Thymus (tissue), 11 donors: Measurements from ENCODE around the gene ARL10. TPM values are rescaled to one million over a fixed set of nuclear protein-coding genes. Genes with fewer than 3 reads are reported as not detected.
A peak's percentile ranks its signal among the peaks of the same experiment; 100 is the strongest.

ENCODE experiments used
- DNase-seq, 9 donors: peaks; one replicate each; pipeline ENCODE4 v3.0.0-alpha.2; 2013; ENCODE audit warnings: low spot score in 9 of 9, low read depth in 6 of 9, missing footprints in 1 of 9
- H3K27ac ChIP-seq, 2 donors: one replicate each; pipeline ENCODE4 v1.5.1; 2013; ENCODE audit warnings: control low read depth in 1 of 2, low read depth in 1 of 2, low read length in 1 of 2, mild to moderate bottlenecking in 1 of 2, moderate library complexity in 1 of 2
- H3K27me3 ChIP-seq, 2 donors: one replicate each; pipeline ENCODE4 v1.5.1; 2013; ENCODE audit warnings: low read length in 1 of 2; ENCODE audit not compliant: control insufficient read depth in 2 of 2, insufficient read depth in 1 of 2
- H3K36me3 ChIP-seq, 2 donors: one replicate each; pipeline ENCODE4 v1.5.1; 2013; ENCODE audit warnings: low read length in 1 of 2, mild to moderate bottlenecking in 1 of 2, moderate library complexity in 1 of 2; ENCODE audit not compliant: control insufficient read depth in 2 of 2, insufficient read depth in 2 of 2
- H3K4me1 ChIP-seq, 2 donors: one replicate each; pipeline ENCODE4 v1.5.1; 2013; ENCODE audit warnings: low read length in 2 of 2; ENCODE audit not compliant: control insufficient read depth in 2 of 2, insufficient read depth in 2 of 2
- H3K4me3 ChIP-seq, 2 donors: one replicate each; pipeline ENCODE4 v1.5.1; 2013; ENCODE audit warnings: low read length in 2 of 2, control low read depth in 1 of 2, mild to moderate bottlenecking in 1 of 2
- H3K9me3 ChIP-seq, 2 donors: one replicate each; pipeline ENCODE4 v1.5.1; 2013; ENCODE audit warnings: low read length in 1 of 2, mild to moderate bottlenecking in 1 of 2; ENCODE audit not compliant: control insufficient read depth in 2 of 2, insufficient read depth in 1 of 2
- WGBS: extraction: QIAGEN DNeasy Blood & Tissue Kit; methylation state at CpG from one replicate; pipeline ENCODE4 v1.1.7; 2013; 5-methylcytosine and 5-hydroxymethylcytosine counted together
- polyA plus RNA-seq: library from polyadenylated mRNA; stranded (reverse); fragments of 200-250 nt; gene quantifications from one replicate; pipeline ENCODE4 v1.2.3, GENCODE V29; 2013
- total RNA-seq: library from RNA; stranded (reverse); fragments of 120-200 nt; gene quantifications from one replicate; pipeline ENCODE4 v1.2.4, GENCODE V29; 2013
- donor health status: healthy.

The ARL10 gene
- total and polyA plus RNA-seq, 2 donors: 1.8 to 3.3 TPM

- Histone ChIP-seq H3K9me3 (peaks cover 0 to 5% of the 10 kb centered on the region in 2 donors), H3K27ac (no peak overlapping the region), H3K4me1 (peaks cover 4 to 8% of the 10 kb centered on the region in 2 donors), H3K4me3 (no peak overlapping the region), H3K36me3 (no peaks in the 10 kb centered on the region), H3K27me3 (no peaks in the 10 kb centered on the region)
- WGBS: 69% methylated on average over 2 of the region's 2 CpGs
- no peak for DNase-seq
Measured at GRCh38 chr5:176420972-176421544, 55.8 kb downstream of the ARL10 start.

- Histone ChIP-seq H3K27ac (no peak overlapping the region), H3K4me1 (no peaks in the 10 kb centered on the region), H3K9me3 (peaks cover 0 to 5% of the 10 kb centered on the region in 2 donors), H3K27me3 (no peaks in the 10 kb centered on the region), H3K36me3 (no peaks in the 10 kb centered on the region), H3K4me3 (no peak overlapping the region)
- no peak for DNase-seq
- WGBS: 96% methylated on average over 3 of the region's 3 CpGs
Measured at GRCh38 chr5:176424181-176424580, 58.9 kb downstream of the ARL10 start.

GRCh38 chr5:176425138-176425537 is 59.9 kb downstream of the ARL10 start:
- H3K9me3 ChIP-seq: peaks cover 0 to 5% of the 10 kb centered on the region in 2 donors
- no peaks in the 10 kb centered on the region for H3K27me3 ChIP-seq
- no peak for DNase-seq
- no peak overlapping the region for H3K4me3 ChIP-seq
- no peak overlapping the region for H3K27ac ChIP-seq
- H3K36me3 ChIP-seq: no peaks in the 10 kb centered on the region
- WGBS: 100% methylated on average over 1 of the region's 1 CpG
- peaks cover 0 to 4% of the 10 kb centered on the region in 2 donors for H3K4me1 ChIP-seq

GRCh38 chr5:176425791-176426190 is 60.5 kb downstream of the ARL10 start:
- Histone ChIP-seq H3K9me3 (peaks cover 0 to 5% of the 10 kb centered on the region in 2 donors), H3K27ac (no peak overlapping the region), H3K36me3 (no peaks in the 10 kb centered on the region), H3K27me3 (no peaks in the 10 kb centered on the region), H3K4me3 (no peak overlapping the region), H3K4me1 (peaks cover 0 to 10% of the 10 kb centered on the region in 2 donors)
- 98% methylated on average over 1 of the region's 1 CpG for WGBS
- DNase-seq: no peak

DNA sequence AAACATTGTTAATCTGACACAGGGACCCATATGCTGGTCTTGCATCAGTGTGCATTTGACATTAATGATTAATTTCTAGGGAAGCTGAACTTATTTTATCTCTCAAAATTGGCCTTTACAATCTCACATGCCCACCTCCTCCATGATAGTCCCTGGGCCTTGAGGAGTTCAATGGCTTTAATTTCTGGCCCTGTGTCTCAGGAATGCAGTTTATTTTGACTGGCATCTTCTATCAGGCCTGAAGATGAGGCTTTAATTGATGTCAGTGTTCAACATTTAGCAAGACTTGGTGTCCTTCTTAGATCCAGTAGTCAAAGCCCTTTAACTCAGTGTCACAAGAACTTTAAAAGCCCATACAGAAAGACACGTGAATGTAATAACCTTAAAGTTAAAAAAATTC is 61.6 kb downstream of the ARL10 start:
- H3K9me3 ChIP-seq: peaks cover 0 to 5% of the 10 kb centered on the region in 2 donors
- peaks cover 0 to 10% of the 10 kb centered on the region in 2 donors for H3K4me1 ChIP-seq
- H3K27ac ChIP-seq: no peak overlapping the region
- no peak overlapping the region for H3K4me3 ChIP-seq
- H3K27me3 ChIP-seq: no peaks in the 10 kb centered on the region
- H3K36me3 ChIP-seq: no peaks in the 10 kb centered on the region
- no peak for DNase-seq
- 97% methylated on average over 1 of the region's 1 CpG for WGBS

DNA sequence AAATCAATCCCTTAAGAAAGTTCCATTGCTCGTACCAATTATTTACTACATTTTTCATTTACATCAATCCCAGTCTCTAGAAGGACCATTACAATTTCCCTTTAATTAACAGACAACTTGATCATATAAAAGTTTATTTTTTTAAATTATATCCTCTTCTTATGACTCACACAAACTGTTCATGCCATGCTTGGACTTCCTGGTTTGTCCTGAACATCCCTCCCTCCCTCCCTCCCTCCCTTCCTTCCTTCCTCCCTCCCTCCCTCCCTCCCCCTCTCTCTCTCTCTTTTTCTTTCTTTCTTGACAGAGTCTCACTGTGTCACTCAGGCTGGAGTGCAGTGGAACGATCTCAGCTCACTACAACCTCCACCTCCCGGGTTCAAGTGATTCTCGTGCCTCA is 62.7 kb downstream of the ARL10 start:
- WGBS: 88% methylated on average over 4 of the region's 4 CpGs
- Histone ChIP-seq H3K27ac (no peak overlapping the region), H3K27me3 (no peaks in the 10 kb centered on the region), H3K36me3 (no peaks in the 10 kb centered on the region), H3K9me3 (peaks cover 0 to 7% of the 10 kb centered on the region in 2 donors), H3K4me3 (no peak overlapping the region), H3K4me1 (peaks cover 0 to 10% of the 10 kb centered on the region in 2 donors)
- DNase-seq: no peak

GRCh38 chr5:176429972-176430371 is 64.7 kb downstream of the ARL10 start:
- Histone ChIP-seq H3K27me3 (no peaks in the 10 kb centered on the region), H3K4me3 (no peak overlapping the region), H3K36me3 (no peaks in the 10 kb centered on the region), H3K9me3 (peaks cover 0 to 7% of the 10 kb centered on the region in 2 donors), H3K27ac (peak overlapping the region in 1 of 2 donors; percentile 12), H3K4me1 (peaks cover 0 to 10% of the 10 kb centered on the region in 2 donors)
- WGBS: 87% methylated on average over 4 of the region's 4 CpGs
- DNase-seq: no peak

Other genes starting within 250 kb of the ARL10 start
- gene SIMC1, start 127.1 kb upstream of the ARL10 start, total RNA-seq: 5.3 TPM
- gene SIMC1, start 127.1 kb upstream of the ARL10 start, polyA plus RNA-seq: 10.2 TPM
- gene KIAA1191, start 3.7 kb upstream of the ARL10 start, total RNA-seq: 36.4 TPM
- 56.0 TPM for gene KIAA1191, start 3.7 kb upstream of the ARL10 start, polyA plus RNA-seq
- 19.5 TPM for gene NOP16, start 23.1 kb downstream of the ARL10 start, total RNA-seq
- gene NOP16, start 23.1 kb downstream of the ARL10 start, polyA plus RNA-seq: 30.6 TPM
- gene HIGD2A, start 23.3 kb downstream of the ARL10 start, total RNA-seq: 116 TPM
- gene HIGD2A, start 23.3 kb downstream of the ARL10 start, polyA plus RNA-seq: 161 TPM
- 93.3 TPM for gene CLTB, start 51.1 kb downstream of the ARL10 start, total RNA-seq
- 129 TPM for gene CLTB, start 51.1 kb downstream of the ARL10 start, polyA plus RNA-seq
- gene FAF2, start 82.9 kb downstream of the ARL10 start, total RNA-seq: 22.4 TPM
- 17.7 TPM for gene FAF2, start 82.9 kb downstream of the ARL10 start, polyA plus RNA-seq
- 19.3 TPM for gene RNF44, start 171.9 kb downstream of the ARL10 start, total RNA-seq
- gene RNF44, start 171.9 kb downstream of the ARL10 start, polyA plus RNA-seq: 54.8 TPM
- 0.33 TPM for gene CDHR2, start 183.9 kb downstream of the ARL10 start, total RNA-seq
- 0.07 TPM for gene CDHR2, start 183.9 kb downstream of the ARL10 start, polyA plus RNA-seq
- 2.7 TPM for gene GPRIN1, start 244.7 kb downstream of the ARL10 start, total RNA-seq
- gene GPRIN1, start 244.7 kb downstream of the ARL10 start, polyA plus RNA-seq: 0.82 TPM